Transverse colon (tissue), 4 donors: ENCODE measurements around the gene BCL11A. TPM values are rescaled to one million over a fixed set of nuclear protein-coding genes. Genes with fewer than 3 reads are reported as not detected.

Source experiments
- DNase-seq: peaks from one replicate; pipeline ENCODE4 v3.0.0-alpha.2; 2019
- H3K27ac ChIP-seq, 4 donors: fragments of 200-600 bp; sonication (generic); 2 replicates each; pipeline ENCODE4 v1.5.1; 2016 to 2018; ENCODE audit warnings: inconsistent platforms in 4 of 4
- H3K27me3 ChIP-seq: fragments of 200-600 bp; sonication (generic); 2 replicates; pipeline ENCODE4 v1.5.1; 2017; ENCODE audit warnings: inconsistent platforms
- H3K36me3 ChIP-seq, 4 donors: fragments of 200-600 bp; sonication (generic); 2 replicates each; pipeline ENCODE4 v1.5.1; 2017 to 2019; ENCODE audit warnings: inconsistent platforms in 4 of 4
- H3K4me1 ChIP-seq, 4 donors: fragments of 200-600 bp; sonication (generic); 2 replicates each; pipeline ENCODE4 v1.5.1; 2017 to 2020; ENCODE audit warnings: inconsistent platforms in 4 of 4
- H3K4me3 ChIP-seq, 4 donors: fragments of 200-600 bp; sonication (generic); 1 replicate in 1 of 4; 2 replicates in 3 of 4; pipeline versions ENCODE4 v1.5.1 to v1.6.1; 2017 to 2019; ENCODE audit warnings: inconsistent platforms in 4 of 4
- H3K9me3 ChIP-seq, 2 donors: fragments of 200-600 bp; sonication (generic); 2 replicates each; pipeline ENCODE4 v1.5.1; 2017 to 2019; ENCODE audit warnings: inconsistent platforms in 2 of 2
- CTCF ChIP-seq, 5 experiments: fragments of 200-600 bp in 3 of 5; fragments of 450-650 bp in 2 of 5; sonication (generic) in 3 of 5; IDR thresholded peaks; 1 replicate in 2 of 5; 2 replicates in 3 of 5; pipeline ENCODE4 v1.5.1; 2016 to 2017; ENCODE audit warnings: antibody characterized with exemption in 5 of 5, inconsistent platforms in 3 of 5, mild to moderate bottlenecking in 2 of 5, moderate library complexity in 1 of 5
- EP300 ChIP-seq: sonication (generic); formaldehyde crosslinking; IDR thresholded peaks from one replicate; pipeline ENCODE4 v1.6.1; 2017; ENCODE audit warnings: antibody characterized with exemption, low read depth
- POLR2A ChIP-seq: fragments of 450-650 bp; IDR thresholded peaks from one replicate; pipeline ENCODE4 v1.6.1; 2016; ENCODE audit warnings: antibody characterized with exemption, mild to moderate bottlenecking, moderate library complexity
- POLR2AphosphoS5 ChIP-seq, 3 donors: sonication (generic); formaldehyde crosslinking; IDR thresholded peaks; one replicate each; pipeline ENCODE4 v1.6.1; 2016; ENCODE audit warnings: antibody characterized with exemption in 3 of 3
- WGBS, 2 donors: methylation state at CpG; one replicate each; pipeline ENCODE4 v1.1.5; 2018; ENCODE audit warnings: low coverage in 1 of 2; 5-methylcytosine and 5-hydroxymethylcytosine counted together
- in situ Hi-C, 4 donors: fragments of 200-750 bp; cut with MboI; loops; one replicate each; pipeline versions ENCODE4 v1.15.0 to v1.15.1; 2017; ENCODE audit warnings: low sequenced_read_pairs in 3 of 4, low pct_ligation_motif_present in 1 of 4, low pct_unique_long_range_greater_than_20kb in 1 of 4
- intact Hi-C: fragments of 100-400 bp; cut with DNase I; formaldehyde crosslinking; loops from one replicate; pipeline ENCODE4 v1.15.1; 2023; ENCODE audit warnings: low total_unique reads
- total RNA-seq, 4 donors: library from RNA; depleted of rRNA; stranded (reverse); fragments of >200 nt; gene quantifications; one replicate each; pipeline ENCODE4 v1.1.0, GENCODE V29; 2016

Gene BCL11A
- total RNA-seq, 4 donors from 2014 or later: 11.3 to 38.1 (median 19.9) TPM

GRCh38 chr2:60469536-60470317 is 83.7 kb downstream of the BCL11A start:
- no peaks in the 10 kb centered on the region for H3K27me3 ChIP-seq
- no peaks in the 10 kb centered on the region for H3K36me3 ChIP-seq
- intact Hi-C loops (no loop called here), in situ Hi-C loops (no loop called here)
- no peak overlapping the region for H3K4me3 ChIP-seq
- WGBS, 2 donors: 84 to 89% methylated on average over 4 to 6 of the region's 6 CpGs
- no peak for DNase-seq
- H3K9me3 ChIP-seq: no peaks in the 10 kb centered on the region
- H3K27ac ChIP-seq: no peak overlapping the region
- no peaks in the 10 kb centered on the region for H3K4me1 ChIP-seq
- TF ChIP-seq CTCF (IDR thresholded peaks at IDR 0.05) (no peak), EP300 (no peak), POLR2AphosphoS5 (IDR thresholded peaks at IDR 0.05) (no peak)

- no peak overlapping the region for H3K4me3 ChIP-seq
- DNase-seq: no peak
- H3K27ac ChIP-seq: no peak overlapping the region
- H3K36me3 ChIP-seq: no peaks in the 10 kb centered on the region
- in situ Hi-C loops: no loop called here
- no peaks in the 10 kb centered on the region for H3K27me3 ChIP-seq
- TF ChIP-seq CTCF (IDR thresholded peaks at IDR 0.05): no peak
- no peak for TF ChIP-seq EP300
- no peak for TF ChIP-seq POLR2AphosphoS5 (IDR thresholded peaks at IDR 0.05)
- no peak for TF ChIP-seq POLR2A
- H3K4me1 ChIP-seq: no peaks in the 10 kb centered on the region
- intact Hi-C loops: no loop called here
- no peaks in the 10 kb centered on the region for H3K9me3 ChIP-seq
- 75 to 81% methylated on average over 5 to 7 of the region's 7 CpGs for WGBS, 2 donors
These were observed 84.9 kb downstream of the BCL11A start for GRCh38 chr2:60468382-60469085.

- DNase-seq: no peak
- Histone ChIP-seq H3K36me3 (no peaks in the 10 kb centered on the region), H3K27me3 (no peaks in the 10 kb centered on the region), H3K4me1 (no peaks in the 10 kb centered on the region), H3K27ac (no peak overlapping the region), H3K9me3 (no peaks in the 10 kb centered on the region), H3K4me3 (no peak overlapping the region)
- in situ Hi-C loops (no loop called here), intact Hi-C loops (no loop called here)
- 63% methylated on average over 3 of the region's 3 CpGs; no CpG with 5 or more reads in 1 of the 2 donors for WGBS, 2 donors
- no peak for TF ChIP-seq CTCF (IDR thresholded peaks at IDR 0.05)
- no peak for TF ChIP-seq EP300
- no peak for TF ChIP-seq POLR2A
- TF ChIP-seq POLR2AphosphoS5 (IDR thresholded peaks at IDR 0.05): no peak
These were observed 87.2 kb downstream of the BCL11A start for GRCh38 chr2:60466161-60466702.

GRCh38 chr2:60465736-60466135 is 87.7 kb downstream of the BCL11A start:
- Histone ChIP-seq H3K27me3 (no peaks in the 10 kb centered on the region), H3K4me1 (no peaks in the 10 kb centered on the region), H3K27ac (no peak overlapping the region), H3K4me3 (no peak overlapping the region), H3K9me3 (no peaks in the 10 kb centered on the region), H3K36me3 (no peaks in the 10 kb centered on the region)
- WGBS, 2 donors: 20 to 62% methylated on average over 1 to 4 of the region's 4 CpGs
- TF ChIP-seq EP300 (no peak), POLR2A (no peak), CTCF (IDR thresholded peaks at IDR 0.05) (no peak), POLR2AphosphoS5 (IDR thresholded peaks at IDR 0.05) (no peak)
- in situ Hi-C loops (no loop called here), intact Hi-C loops (no loop called here)
- no peak for DNase-seq
